Suprapubic skin (tissue), 4 donors: ENCODE results near the gene TBCEL.

ENCODE experiments used
- POLR2A ChIP-seq, 2 donors: fragments of 450-650 bp; IDR thresholded peaks; one replicate each; pipeline ENCODE4 v1.6.1; 2017; ENCODE audit warnings: antibody characterized with exemption in 2 of 2, mild to moderate bottlenecking in 2 of 2, moderate library complexity in 2 of 2
- POLR2AphosphoS5 ChIP-seq, 3 donors: sonication (generic); formaldehyde crosslinking; IDR thresholded peaks; one replicate each; pipeline ENCODE4 v1.6.1; 2017; ENCODE audit warnings: antibody characterized with exemption in 3 of 3
- TF ChIP-seq, protein P1 (sequence below), 2 donors: fragments of 200-600 bp in 1 of 2; fragments of 450-650 bp in 1 of 2; sonication (generic) in 1 of 2; IDR thresholded peaks; one replicate each; pipeline ENCODE4 v1.5.1; 2016 to 2019; ENCODE audit warnings: antibody characterized with exemption in 2 of 2, mild to moderate bottlenecking in 1 of 2, moderate library complexity in 1 of 2

GRCh38 chr11:121029153-121029552 is 5.3 kb downstream of the TBCEL start:
- TF ChIP-seq, protein P1, sequence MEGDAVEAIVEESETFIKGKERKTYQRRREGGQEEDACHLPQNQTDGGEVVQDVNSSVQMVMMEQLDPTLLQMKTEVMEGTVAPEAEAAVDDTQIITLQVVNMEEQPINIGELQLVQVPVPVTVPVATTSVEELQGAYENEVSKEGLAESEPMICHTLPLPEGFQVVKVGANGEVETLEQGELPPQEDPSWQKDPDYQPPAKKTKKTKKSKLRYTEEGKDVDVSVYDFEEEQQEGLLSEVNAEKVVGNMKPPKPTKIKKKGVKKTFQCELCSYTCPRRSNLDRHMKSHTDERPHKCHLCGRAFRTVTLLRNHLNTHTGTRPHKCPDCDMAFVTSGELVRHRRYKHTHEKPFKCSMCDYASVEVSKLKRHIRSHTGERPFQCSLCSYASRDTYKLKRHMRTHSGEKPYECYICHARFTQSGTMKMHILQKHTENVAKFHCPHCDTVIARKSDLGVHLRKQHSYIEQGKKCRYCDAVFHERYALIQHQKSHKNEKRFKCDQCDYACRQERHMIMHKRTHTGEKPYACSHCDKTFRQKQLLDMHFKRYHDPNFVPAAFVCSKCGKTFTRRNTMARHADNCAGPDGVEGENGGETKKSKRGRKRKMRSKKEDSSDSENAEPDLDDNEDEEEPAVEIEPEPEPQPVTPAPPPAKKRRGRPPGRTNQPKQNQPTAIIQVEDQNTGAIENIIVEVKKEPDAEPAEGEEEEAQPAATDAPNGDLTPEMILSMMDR (IDR thresholded peaks at IDR 0.05), result no peak
- TF ChIP-seq POLR2AphosphoS5 (IDR thresholded peaks at IDR 0.05) (no peak), POLR2A (IDR thresholded peaks at IDR 0.05) (no peak)
